Stimulated activated CD4-positive, alpha-beta T cell treated with anti-CD3 and anti-CD28 coated beads, TNF-alpha, amount 100 ng/mL, for 1 hour (primary cell): Measurements from ENCODE around the gene CES1.
"Not testable (repeated sequence)": the region's sequence is repeated elsewhere in the genome, so short reads cannot be mapped to it uniquely, and the experiment has no call there.

Source experiments
- DNase-seq, 3 donors: peaks; one replicate each; pipeline ENCODE4 v3.0.0-alpha.2; 2020; ENCODE audit warnings: low read depth in 3 of 3, low spot score in 1 of 3

The CES1 gene

GRCh38 chr16:55832425-55832772 is 497 bp downstream of the CES1 start:
- DNase-seq, result no peak

- no peak for DNase-seq
Observed at GRCh38 chr16:55830658-55831294, 2.1 kb downstream of the CES1 start.

GRCh38 chr16:55829232-55829631 is 3.7 kb downstream of the CES1 start:
- DNase-seq, result not testable (repeated sequence)

GRCh38 chr16:55828680-55829079 is 4.2 kb downstream of the CES1 start:
- no peak for DNase-seq

- no peak for DNase-seq
Observed at GRCh38 chr16:55825115-55825728, 7.7 kb downstream of the CES1 start.

GRCh38 chr16:55824473-55825000 is 8.4 kb downstream of the CES1 start:
- DNase-seq, result no peak

GRCh38 chr16:55822280-55822810 is 10.6 kb downstream of the CES1 start:
- DNase-seq, result no peak

GRCh38 chr16:55821210-55821609 is 11.7 kb downstream of the CES1 start:
- no peak for DNase-seq

- DNase-seq, result no peak
Observed at GRCh38 chr16:55820615-55821014, 12.3 kb downstream of the CES1 start.

GRCh38 chr16:55817236-55817912 is 15.5 kb downstream of the CES1 start:
- no peak for DNase-seq

GRCh38 chr16:55816222-55816621 is 16.7 kb downstream of the CES1 start:
- not testable (repeated sequence) for DNase-seq

GRCh38 chr16:55815320-55815719 is 17.6 kb downstream of the CES1 start:
- DNase-seq, result no peak

GRCh38 chr16:55814174-55814573 is 18.7 kb downstream of the CES1 start:
- DNase-seq, result not testable (repeated sequence)

- not testable (repeated sequence) for DNase-seq
Observed at GRCh38 chr16:55813730-55814129, 19.2 kb downstream of the CES1 start.

GRCh38 chr16:55812951-55813350 is 19.9 kb downstream of the CES1 start:
- no peak for DNase-seq

GRCh38 chr16:55811811-55812210 is 21.1 kb downstream of the CES1 start:
- no peak for DNase-seq

GRCh38 chr16:55810451-55810961 is 22.4 kb downstream of the CES1 start:
- DNase-seq, result no peak

GRCh38 chr16:55809851-55810250 is 23.0 kb downstream of the CES1 start:
- no peak for DNase-seq

GRCh38 chr16:55809386-55809785 is 23.5 kb downstream of the CES1 start:
- DNase-seq, result no peak

- not testable (repeated sequence) for DNase-seq
Observed at GRCh38 chr16:55808286-55808685, 24.6 kb downstream of the CES1 start.

GRCh38 chr16:55805104-55805503 is 27.8 kb downstream of the CES1 start:
- DNase-seq, result not testable (repeated sequence)

- not testable (repeated sequence) for DNase-seq
Observed at GRCh38 chr16:55803681-55804080, 29.2 kb downstream of the CES1 start.
